ENCODE results near the gene CYP20A1. TPM values are rescaled to one million over a fixed set of nuclear protein-coding genes. Genes with fewer than 3 reads are reported as not detected.
"Not testable (repeated sequence)": the region's sequence is repeated elsewhere in the genome, so short reads cannot be mapped to it uniquely, and the experiment has no call there.

The CYP20A1 gene
- total RNA-seq, 1 donor from 2014 or later, result 23.4 TPM

DNA sequence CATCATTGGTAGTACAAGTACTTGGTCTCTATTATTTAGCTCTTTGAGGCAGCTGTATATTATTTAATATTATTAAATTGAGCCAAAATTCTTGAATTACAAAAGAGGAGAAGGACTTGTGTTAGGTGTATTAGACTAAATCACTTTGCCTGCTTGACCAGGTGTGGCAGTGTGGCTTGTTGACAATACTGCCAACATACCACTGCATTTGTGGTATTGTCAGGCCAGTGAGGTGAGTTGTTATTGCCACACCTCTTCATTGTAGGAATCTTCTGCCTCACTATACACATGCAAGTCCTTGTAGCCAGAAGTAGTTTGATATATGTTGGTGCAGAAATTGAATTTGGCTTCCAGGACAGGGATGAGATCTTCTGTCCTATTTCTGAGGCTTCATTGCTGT lies 40.5 kb downstream of the CYP20A1 start:
- TF ChIP-seq, protein P1, sequence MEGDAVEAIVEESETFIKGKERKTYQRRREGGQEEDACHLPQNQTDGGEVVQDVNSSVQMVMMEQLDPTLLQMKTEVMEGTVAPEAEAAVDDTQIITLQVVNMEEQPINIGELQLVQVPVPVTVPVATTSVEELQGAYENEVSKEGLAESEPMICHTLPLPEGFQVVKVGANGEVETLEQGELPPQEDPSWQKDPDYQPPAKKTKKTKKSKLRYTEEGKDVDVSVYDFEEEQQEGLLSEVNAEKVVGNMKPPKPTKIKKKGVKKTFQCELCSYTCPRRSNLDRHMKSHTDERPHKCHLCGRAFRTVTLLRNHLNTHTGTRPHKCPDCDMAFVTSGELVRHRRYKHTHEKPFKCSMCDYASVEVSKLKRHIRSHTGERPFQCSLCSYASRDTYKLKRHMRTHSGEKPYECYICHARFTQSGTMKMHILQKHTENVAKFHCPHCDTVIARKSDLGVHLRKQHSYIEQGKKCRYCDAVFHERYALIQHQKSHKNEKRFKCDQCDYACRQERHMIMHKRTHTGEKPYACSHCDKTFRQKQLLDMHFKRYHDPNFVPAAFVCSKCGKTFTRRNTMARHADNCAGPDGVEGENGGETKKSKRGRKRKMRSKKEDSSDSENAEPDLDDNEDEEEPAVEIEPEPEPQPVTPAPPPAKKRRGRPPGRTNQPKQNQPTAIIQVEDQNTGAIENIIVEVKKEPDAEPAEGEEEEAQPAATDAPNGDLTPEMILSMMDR (IDR thresholded peaks at IDR 0.05; ENCODE audit: insufficient read depth, low read length, severe bottlenecking), result no peak
- H3K4me3 ChIP-seq (ENCODE audit: low read depth, low read length), result no peak overlapping the region
- FAIRE-seq (no peak), DNase-seq (ENCODE audit: low read depth) (peak; percentile 21)
- H3K27me3 ChIP-seq (ENCODE audit: control insufficient read depth, insufficient read depth, low read length), result no peaks in the 10 kb centered on the region
- H3K36me3 ChIP-seq (ENCODE audit: control insufficient read depth, insufficient read depth, low read length), result peaks cover 6% of the 10 kb centered on the region

DNA sequence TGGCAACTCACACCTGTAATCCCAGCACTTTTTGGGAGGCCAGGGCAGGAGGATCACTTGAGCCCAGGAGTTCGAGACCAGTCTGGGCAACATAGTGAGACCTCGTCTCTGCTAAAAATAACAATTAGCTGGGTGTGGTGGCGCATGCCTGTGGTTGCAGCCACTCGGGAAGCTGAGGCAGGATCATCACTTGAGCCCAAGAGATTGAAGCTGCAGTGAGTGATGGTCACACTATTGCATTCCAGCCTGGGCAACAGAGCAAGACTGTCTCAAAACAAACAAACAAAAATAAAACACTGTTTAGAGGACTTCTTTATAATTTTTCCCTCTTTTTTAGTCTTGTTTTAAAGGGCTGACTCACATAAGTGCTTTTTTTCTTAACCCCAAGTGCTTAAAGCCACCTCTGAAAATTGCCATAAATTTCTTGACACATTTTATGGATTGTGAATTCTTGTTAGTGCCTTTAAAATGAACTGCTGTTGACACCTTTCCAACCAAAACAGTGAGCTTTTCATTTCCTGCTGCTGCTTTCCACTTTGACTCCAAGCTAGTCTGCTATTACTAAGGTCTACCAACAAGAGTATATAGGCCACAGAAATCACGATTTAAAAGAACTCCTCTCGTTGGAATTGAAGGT lies 41.7 kb downstream of the CYP20A1 start:
- TF ChIP-seq, protein P1 (IDR thresholded peaks at IDR 0.05; ENCODE audit: insufficient read depth, low read length, severe bottlenecking), result no peak
- no peak for DNase-seq (ENCODE audit: low read depth)
- no peak overlapping the region for H3K4me3 ChIP-seq (ENCODE audit: low read depth, low read length)
- no peak for FAIRE-seq
- no peaks in the 10 kb centered on the region for H3K27me3 ChIP-seq (ENCODE audit: control insufficient read depth, insufficient read depth, low read length)
- H3K36me3 ChIP-seq (ENCODE audit: control insufficient read depth, insufficient read depth, low read length), result peaks cover 6% of the 10 kb centered on the region

DNA sequence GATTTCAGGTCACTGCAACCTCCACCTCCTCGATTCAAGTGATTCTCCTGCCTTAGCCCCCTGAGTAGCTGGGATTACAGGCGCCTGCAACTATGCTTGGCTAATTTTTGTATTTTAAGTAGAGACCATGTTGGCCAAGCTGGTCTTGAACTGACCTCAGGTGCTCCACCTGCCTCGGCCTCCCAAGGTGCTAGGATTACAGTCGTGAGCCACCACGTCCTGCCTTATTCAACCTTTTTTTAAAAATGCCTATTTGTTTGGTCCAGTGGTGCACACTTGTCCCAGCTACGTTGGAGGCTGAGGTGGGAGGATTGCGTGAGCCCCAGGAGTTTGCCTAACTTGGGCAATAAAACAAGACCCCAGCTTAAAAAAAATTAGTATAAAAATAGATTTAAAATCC lies 43.3 kb downstream of the CYP20A1 start:
- H3K36me3 ChIP-seq (ENCODE audit: control insufficient read depth, insufficient read depth, low read length), result peaks cover 9% of the 10 kb centered on the region

DNA sequence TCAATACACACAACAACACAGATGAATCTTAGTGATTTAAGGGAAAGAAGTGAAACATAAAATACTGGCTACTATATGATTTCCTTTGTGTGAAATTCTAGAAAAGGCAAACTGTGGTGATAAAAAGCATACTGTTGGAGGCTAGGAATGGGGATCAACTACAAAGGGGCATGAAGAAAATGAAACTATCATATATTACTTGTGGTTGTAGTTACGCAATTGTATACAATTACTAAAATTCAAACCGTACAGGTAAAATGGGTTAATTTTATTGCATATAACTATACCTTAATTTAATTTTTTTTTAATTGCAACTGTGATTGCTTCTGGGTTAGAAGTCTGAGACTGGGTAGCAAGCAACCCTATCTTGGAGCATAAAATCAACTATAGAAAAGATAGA lies 47.7 kb downstream of the CYP20A1 start:
- H3K36me3 ChIP-seq (ENCODE audit: control insufficient read depth, insufficient read depth, low read length), result peaks cover 2% of the 10 kb centered on the region

More for the DNA sequence above, 43.3 kb downstream of the CYP20A1 start:
- no peak for FAIRE-seq
- DNase-seq (ENCODE audit: low read depth), result no peak
- Histone ChIP-seq H3K4me3 (ENCODE audit: low read depth, low read length) (no peak overlapping the region), H3K27me3 (ENCODE audit: control insufficient read depth, insufficient read depth, low read length) (no peaks in the 10 kb centered on the region)
- TF ChIP-seq, protein P1 (IDR thresholded peaks at IDR 0.05; ENCODE audit: insufficient read depth, low read length, severe bottlenecking), result no peak

DNA sequence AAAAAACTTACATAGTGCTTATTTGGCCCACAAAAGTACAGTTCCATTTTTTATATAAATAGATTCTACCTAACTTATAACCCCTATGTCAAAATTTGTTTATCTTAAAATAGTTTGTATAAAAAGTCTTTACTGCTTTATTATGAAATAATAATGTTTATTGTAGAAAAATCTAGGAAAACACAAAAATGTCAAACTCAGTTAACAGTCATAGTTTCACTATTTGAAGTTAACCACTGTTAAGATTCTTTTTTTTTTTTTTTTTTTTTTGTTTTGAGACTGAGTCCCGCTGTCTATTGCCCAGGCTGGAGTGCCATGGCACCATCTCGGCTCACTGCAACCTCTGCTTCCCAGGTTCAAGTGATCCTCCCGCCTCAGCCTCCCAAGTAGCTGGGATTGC lies 62.8 kb downstream of the CYP20A1 start:
- no peak for FAIRE-seq
- TF ChIP-seq, protein P1 (IDR thresholded peaks at IDR 0.05; ENCODE audit: insufficient read depth, low read length, severe bottlenecking), result no peak
- no peaks in the 10 kb centered on the region for H3K36me3 ChIP-seq (ENCODE audit: control insufficient read depth, insufficient read depth, low read length)

More for the DNA sequence above, 47.7 kb downstream of the CYP20A1 start:
- Histone ChIP-seq H3K27me3 (ENCODE audit: control insufficient read depth, insufficient read depth, low read length) (no peaks in the 10 kb centered on the region), H3K4me3 (ENCODE audit: low read depth, low read length) (no peak overlapping the region)
- no peak for DNase-seq (ENCODE audit: low read depth)
- no peak for FAIRE-seq
- TF ChIP-seq, protein P1 (IDR thresholded peaks at IDR 0.05; ENCODE audit: insufficient read depth, low read length, severe bottlenecking), result no peak

DNA sequence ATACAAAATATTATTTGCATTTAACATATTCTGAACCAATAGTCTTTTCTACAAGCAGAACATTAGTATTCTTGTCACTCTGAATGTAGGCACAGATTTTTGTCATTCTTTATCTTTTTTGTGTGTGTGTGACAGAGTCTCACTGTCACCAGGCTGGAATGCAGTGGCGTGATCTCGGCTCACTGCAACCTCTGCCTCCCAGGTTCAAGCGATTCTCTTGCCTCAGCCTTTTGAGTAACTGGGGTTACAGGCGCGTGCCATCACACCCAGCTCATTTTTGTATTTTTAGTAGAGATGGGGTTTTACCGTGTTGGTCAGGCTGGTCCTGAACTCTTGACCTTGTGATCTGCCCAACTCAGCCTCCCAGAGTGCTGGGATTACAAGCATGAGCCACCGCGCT lies 63.8 kb downstream of the CYP20A1 start:
- H3K27me3 ChIP-seq (ENCODE audit: control insufficient read depth, insufficient read depth, low read length); FAIRE-seq; H3K4me3 ChIP-seq (ENCODE audit: low read depth, low read length); H3K36me3 ChIP-seq (ENCODE audit: control insufficient read depth, insufficient read depth, low read length); DNase-seq (ENCODE audit: low read depth): not testable (repeated sequence)

More for the DNA sequence above, 62.8 kb downstream of the CYP20A1 start:
- Histone ChIP-seq H3K27me3 (ENCODE audit: control insufficient read depth, insufficient read depth, low read length) (no peaks in the 10 kb centered on the region), H3K4me3 (ENCODE audit: low read depth, low read length) (no peak overlapping the region)
- DNase-seq (ENCODE audit: low read depth), result no peak
